ENCODE measurements around the gene TMX3.

TMX3 gene

DNA sequence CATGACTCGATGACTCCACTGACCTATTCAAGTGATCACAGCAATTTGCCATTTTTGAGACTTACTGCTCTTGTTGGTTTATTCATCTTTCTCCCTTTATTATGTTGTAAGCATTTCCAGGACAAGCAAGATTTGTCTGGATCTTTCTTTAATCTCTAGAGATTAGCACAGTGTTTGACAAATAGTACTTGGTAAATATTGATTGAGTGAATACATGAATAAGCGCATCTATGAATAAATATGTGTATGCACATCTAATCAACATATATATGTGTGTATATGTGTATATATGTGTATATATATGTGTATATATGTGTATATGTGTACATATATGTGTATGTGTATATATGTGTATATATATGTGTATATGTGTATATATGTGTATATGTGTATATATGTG, 7.3 kb downstream of the TMX3 start:
- no peak for DNase-seq (ENCODE audit: low spot score)

GRCh38 chr18:68705119-68705518, 9.8 kb downstream of the TMX3 start:
- no peak for DNase-seq (ENCODE audit: low spot score)

GRCh38 chr18:68703326-68703725, 11.6 kb downstream of the TMX3 start:
- no peak for DNase-seq (ENCODE audit: low spot score)

DNA sequence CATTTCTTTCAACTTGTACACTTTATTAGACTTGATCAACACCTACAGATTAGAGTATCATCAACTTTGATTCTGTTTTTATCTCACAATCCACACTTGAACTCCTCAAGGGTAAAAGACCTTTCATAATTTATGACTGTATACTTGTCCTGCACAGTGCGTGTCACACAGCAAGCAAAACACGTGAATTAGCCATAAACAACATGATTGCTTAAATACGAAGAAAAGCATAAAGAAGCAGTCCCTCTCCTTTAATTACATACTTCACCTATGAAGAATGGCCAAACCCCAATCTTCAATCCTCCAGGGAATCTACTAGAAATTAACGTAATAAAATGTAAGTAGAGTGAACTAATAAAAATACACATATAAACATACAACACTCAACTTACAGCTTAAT, 13.6 kb downstream of the TMX3 start:
- DNase-seq (ENCODE audit: low spot score) = no peak

DNA sequence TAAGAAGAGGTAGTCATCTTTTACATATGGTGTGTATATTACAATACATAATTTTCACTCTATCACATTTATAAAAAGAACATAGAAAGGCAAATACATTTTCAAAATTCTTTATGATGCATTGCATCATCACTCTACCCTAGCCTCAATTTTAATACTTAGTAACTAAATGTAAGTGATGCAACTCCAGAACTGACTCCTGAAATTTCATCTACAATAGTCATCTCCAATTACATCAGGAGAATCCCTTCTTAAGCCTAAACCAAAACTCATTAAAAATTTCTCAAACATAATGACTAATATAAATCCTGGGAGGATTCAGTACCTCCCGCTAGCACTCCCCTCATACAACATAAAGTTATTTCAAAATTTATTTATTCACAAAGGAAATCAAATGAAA, 15.9 kb downstream of the TMX3 start:
- DNase-seq (ENCODE audit: low spot score) = no peak

GRCh38 chr18:68696937-68697336, 18.0 kb downstream of the TMX3 start:
- no peak for DNase-seq (ENCODE audit: low spot score)

DNA sequence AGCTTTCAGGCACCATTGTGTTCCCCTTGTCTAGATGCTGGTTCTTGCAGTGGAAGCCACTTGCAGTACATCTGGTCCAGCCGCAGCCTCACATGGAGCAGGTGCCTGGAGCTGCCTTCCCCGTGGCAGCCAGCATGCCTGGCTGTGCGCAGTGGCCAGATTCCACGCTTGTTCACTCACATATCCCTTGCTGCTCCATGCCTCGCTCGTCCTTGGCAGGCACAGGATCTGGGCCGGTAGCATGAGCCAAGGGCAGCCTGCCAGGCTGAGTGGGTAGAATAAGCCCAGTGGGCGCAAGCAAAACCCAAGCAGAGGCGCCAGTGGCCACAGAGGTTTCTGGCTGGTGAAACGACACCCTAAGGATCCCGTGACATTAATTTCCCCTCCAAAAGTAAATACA, 20.6 kb downstream of the TMX3 start:
- no peak for DNase-seq (ENCODE audit: low spot score)

DNA sequence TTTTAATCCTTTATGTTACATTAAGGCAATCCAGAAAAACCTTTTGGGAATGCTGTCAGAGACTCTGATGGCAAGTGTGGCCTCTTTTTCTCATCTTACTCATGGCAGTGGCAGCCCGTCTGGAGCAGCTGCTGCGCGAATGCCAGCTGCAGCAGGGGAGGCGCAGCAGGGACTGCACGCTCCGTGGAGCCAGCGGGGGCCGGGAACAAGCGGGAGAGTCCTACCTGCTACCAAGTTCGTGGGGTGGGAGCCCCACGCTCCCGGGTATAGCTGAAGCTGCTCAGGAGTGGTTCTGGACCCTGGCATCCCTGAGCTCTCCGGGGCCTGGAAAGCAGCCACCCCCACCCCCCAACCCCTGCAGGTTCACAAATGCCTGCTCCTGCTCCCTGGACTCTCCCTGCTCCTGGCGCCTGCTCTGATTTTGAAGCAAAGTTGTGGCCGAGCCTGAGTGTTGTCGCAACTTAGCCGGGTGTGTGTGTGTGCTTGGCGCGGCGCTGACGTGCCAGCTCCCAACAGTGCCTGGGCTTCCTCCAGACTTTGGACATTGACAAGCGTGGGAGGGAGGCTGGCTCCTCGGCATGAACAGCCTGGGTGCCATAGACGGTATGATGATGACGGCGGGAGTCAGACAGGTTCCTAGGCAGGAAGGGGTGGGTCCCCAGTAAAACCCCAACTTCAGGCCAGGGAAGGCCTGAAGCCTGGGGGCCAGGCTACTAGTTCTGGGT, 21.7 kb downstream of the TMX3 start:
- no peak for DNase-seq (ENCODE audit: low spot score)

DNA sequence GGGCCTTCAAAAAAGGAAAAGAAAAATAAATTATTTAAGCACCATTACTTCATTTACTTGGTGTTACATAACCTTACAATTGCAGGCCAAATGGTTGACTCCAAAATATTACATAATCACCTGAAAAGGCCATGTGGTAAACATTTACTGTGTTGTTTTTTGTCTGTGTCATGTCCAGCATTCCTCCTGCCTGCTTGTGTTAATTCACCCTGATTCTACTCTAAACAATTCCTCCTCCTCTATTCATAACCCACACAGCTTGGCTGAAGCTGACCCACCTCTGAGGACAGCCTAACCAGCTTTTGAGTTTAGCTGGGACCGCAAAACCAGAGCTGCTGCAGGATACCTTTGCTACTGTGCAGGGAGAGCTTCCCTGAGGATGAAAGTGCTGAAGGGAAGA, 35.4 kb downstream of the TMX3 start:
- DNase-seq (ENCODE audit: low spot score) = no peak

DNA sequence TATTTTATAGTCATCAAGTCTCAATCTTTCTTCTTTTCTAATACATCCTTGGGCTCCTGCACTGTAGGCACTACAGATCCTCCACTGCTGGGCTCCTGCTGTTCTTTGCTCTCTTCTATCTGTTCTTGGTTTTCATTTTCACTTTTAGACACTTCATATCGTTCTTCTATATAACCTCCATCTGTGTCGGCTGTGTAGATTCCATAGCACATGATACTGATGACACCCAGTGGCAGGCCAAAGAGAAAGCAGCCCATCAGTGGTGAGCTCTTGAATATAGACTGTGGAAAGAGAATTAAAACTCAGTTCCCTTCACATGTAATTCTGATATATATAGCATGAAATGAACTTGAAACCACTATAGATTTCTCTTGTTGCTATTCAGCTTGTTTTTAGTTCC, 38.0 kb downstream of the TMX3 start:
- no peak for DNase-seq (ENCODE audit: low spot score)

GRCh38 chr18:68667121-68667520, 47.8 kb downstream of the TMX3 start:
- DNase-seq (ENCODE audit: low spot score) = no peak

DNA sequence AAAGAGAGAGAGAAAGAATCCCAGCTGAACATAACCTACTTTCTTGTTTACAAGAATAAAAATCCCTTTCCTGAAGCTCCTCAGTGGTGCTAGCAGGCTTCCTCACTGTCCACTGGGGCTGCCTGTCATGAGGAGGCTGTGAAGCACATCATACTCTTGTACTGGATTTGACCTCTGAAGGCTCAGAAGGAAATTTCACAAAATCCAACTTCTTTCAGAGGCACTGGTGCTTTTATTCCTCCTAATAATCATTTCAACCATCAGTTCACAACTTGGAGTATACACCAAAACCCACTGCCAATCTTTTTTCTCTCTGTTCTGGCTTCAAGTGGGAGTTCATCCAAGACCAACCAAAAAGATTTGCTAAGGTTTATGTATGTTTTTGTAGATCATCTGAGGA, 48.5 kb downstream of the TMX3 start:
- DNase-seq (ENCODE audit: low spot score) = no peak

- no peak for DNase-seq (ENCODE audit: low spot score)
These were observed 49.3 kb downstream of the TMX3 start for GRCh38 chr18:68665628-68666027.

DNA sequence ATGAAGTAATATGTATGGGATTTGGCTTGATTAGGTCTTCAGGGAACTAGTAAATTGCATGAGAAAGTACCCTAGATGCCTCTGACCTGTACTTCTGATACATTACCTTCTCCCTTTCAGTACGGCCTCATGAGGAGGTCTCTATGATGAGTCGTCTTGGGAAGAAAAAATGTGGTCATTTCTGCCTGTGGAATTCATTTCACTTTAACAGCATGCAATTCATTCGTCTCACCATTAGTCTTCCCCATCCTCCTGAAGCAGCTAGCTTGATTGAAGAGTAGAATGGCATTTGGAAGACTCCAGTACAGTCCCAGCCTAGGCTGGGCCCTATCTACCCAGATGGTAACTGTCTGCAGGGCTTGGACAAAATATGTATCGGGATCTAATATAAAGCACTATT, 52.2 kb downstream of the TMX3 start:
- DNase-seq (ENCODE audit: low spot score) = no peak

- peak; percentile 1 for DNase-seq (ENCODE audit: low spot score)
These were observed 54.3 kb downstream of the TMX3 start for GRCh38 chr18:68660354-68661183.

GRCh38 chr18:68648191-68648590, 66.7 kb downstream of the TMX3 start:
- DNase-seq (ENCODE audit: low spot score) = no peak

DNA sequence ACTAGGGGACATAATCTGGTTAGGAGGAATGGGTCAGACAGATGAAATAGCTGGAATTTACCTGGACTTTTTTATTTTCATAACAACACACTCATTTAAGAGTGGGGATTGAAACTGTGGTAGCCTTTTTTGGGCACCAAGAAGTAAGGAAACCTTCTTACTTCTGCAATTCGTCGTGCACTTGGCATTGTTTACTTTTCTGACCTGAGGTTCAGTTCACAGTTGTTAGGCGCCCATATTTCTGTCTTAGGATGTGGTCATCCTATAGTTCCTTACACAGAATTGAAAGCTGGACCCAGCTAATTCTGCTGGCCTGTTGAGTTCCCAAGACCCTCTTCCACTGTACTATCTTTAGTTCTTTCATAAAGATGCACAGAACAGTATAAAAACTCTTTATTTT, 72.9 kb downstream of the TMX3 start:
- DNase-seq (ENCODE audit: low spot score) = no peak

DNA sequence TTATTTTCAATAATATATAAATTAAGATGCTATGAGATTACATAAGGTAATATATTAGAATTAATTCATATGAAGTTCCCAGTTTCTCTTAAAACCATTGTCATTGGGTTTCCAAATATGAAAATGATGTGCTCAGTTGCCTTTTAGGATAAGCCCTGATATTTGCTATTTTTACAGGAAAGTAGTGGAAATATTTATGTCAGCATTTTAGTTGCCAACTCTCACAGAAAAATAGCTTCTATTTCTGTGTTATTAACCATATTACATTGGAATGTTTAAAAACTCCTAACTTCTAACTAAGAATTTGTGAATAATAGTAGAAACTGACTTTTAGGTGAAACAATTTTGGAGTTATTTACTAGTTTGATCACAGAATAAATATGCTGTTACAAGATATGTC, 74.0 kb downstream of the TMX3 start:
- DNase-seq (ENCODE audit: low spot score) = no peak

- DNase-seq (ENCODE audit: low spot score) = no peak
These were observed 76.3 kb downstream of the TMX3 start for GRCh38 chr18:68638613-68639012.

DNA sequence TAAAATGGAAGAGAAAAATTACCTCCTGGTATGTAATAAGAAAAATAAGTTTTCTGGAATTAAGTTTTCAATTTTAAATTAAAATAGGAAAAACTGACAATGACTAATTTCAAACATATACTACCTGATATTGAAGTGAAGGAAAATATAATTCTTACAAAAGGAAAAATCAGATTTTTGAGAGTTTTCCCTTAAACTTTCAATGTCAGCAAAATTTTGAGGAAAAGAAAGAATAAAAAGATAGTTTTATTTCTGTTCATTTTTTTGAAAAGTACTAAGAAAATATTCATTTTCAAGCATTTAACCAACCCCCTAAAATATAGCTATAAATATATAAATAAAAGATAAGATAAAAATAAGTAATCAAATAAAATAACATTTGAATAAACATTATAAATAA, 87.1 kb downstream of the TMX3 start:
- no peak for DNase-seq (ENCODE audit: low spot score)

All from CD4-positive, alpha-beta T cell treated with Interleukin-6 at 100 ng/mL for 8 hours (primary cell).